Measurements from ENCODE around the gene RNF182. TPM values are rescaled to one million over a fixed set of nuclear protein-coding genes. Genes with fewer than 3 reads are reported as not detected.
"Not testable (repeated sequence)": the region's sequence is repeated elsewhere in the genome, so short reads cannot be mapped to it uniquely, and the experiment has no call there.

RNF182 gene
- total RNA-seq, result not detected

GRCh38 chr6:13924949-13925881 is at the start of gene RNF182:
Gene RNF182 (plus strand): TSS chr6:13924952. CDS start chr6:13977120, 52,168 bp downstream.
- H3K27me3 Mint-ChIP-seq, result peaks cover 59% of the 10 kb centered on the region
- intact Hi-C loops (cut with micrococcal nuclease), result loop anchor here (5.0 kb wide), 1 partner anchor 122 kb away; no protein-coding TSS in a partner anchor
- peak; percentile 59 for DNase-seq
- H3K27ac Mint-ChIP-seq, result no peak within 1 kb of the TSS
- peak within 1 kb of the TSS; percentile 69 for H3K4me3 Mint-ChIP-seq
- no peaks in the 10 kb centered on the region for H3K9me3 Mint-ChIP-seq
- ChIA-PET POLR2A (interaction anchor here (0.5 to 0.6 kb wide), 2 partner anchors 86 to 142 kb away, joined by 3 read pairs; no protein-coding TSS in a partner anchor), CTCF (interaction anchor here (0.6 to 3.9 kb wide), 5 partner anchors 10 to 143 kb away, joined by 3 to 19 read pairs (median 4); no protein-coding TSS in a partner anchor)
- no peaks in the 10 kb centered on the region for H3K36me3 Mint-ChIP-seq
- H3K4me1 Mint-ChIP-seq (ENCODE audit: low read depth), result peaks cover 14% of the 10 kb centered on the region

- H3K27me3 Mint-ChIP-seq, result peaks cover 14% of the 10 kb centered on the region
- no peak overlapping the region for H3K27ac Mint-ChIP-seq
- ChIA-PET POLR2A (no interaction called here), CTCF (interaction anchor here (4.9 kb wide), 1 partner anchor 190 kb away, joined by 42 read pairs; no protein-coding TSS in a partner anchor)
- H3K9me3 Mint-ChIP-seq, result peaks cover 6% of the 10 kb centered on the region
- H3K36me3 Mint-ChIP-seq, result peaks cover 2% of the 10 kb centered on the region
- no peak for DNase-seq
- intact Hi-C loops (cut with micrococcal nuclease), result no loop called here
- H3K4me1 Mint-ChIP-seq (ENCODE audit: low read depth), result peaks cover 12% of the 10 kb centered on the region
- no peak overlapping the region for H3K4me3 Mint-ChIP-seq
Measured at GRCh38 chr6:13877051-13877450, 47.7 kb upstream of the RNF182 start.

- intact Hi-C loops (cut with micrococcal nuclease); CTCF ChIA-PET; H3K4me1 Mint-ChIP-seq (ENCODE audit: low read depth); POLR2A ChIA-PET; H3K27me3 Mint-ChIP-seq; H3K4me3 Mint-ChIP-seq; H3K27ac Mint-ChIP-seq; H3K9me3 Mint-ChIP-seq; H3K36me3 Mint-ChIP-seq; DNase-seq: not testable (repeated sequence)
Measured at GRCh38 chr6:13880061-13880663, 44.6 kb upstream of the RNF182 start.

GRCh38 chr6:13881621-13882165 is 43.1 kb upstream of the RNF182 start:
- no peak overlapping the region for H3K4me3 Mint-ChIP-seq
- POLR2A ChIA-PET, result no interaction called here
- H3K9me3 Mint-ChIP-seq, result peaks cover 6% of the 10 kb centered on the region
- H3K27ac Mint-ChIP-seq, result no peak overlapping the region
- peaks cover 2% of the 10 kb centered on the region for H3K36me3 Mint-ChIP-seq
- peaks cover 5% of the 10 kb centered on the region for H3K27me3 Mint-ChIP-seq
- intact Hi-C loops (cut with micrococcal nuclease), result no loop called here
- CTCF ChIA-PET, result no interaction called here
- no peaks in the 10 kb centered on the region for H3K4me1 Mint-ChIP-seq (ENCODE audit: low read depth)
- no peak for DNase-seq

- Mint-ChIP-seq H3K4me1 (ENCODE audit: low read depth) (no peaks in the 10 kb centered on the region), H3K36me3 (no peaks in the 10 kb centered on the region), H3K9me3 (no peaks in the 10 kb centered on the region), H3K27me3 (peaks cover 3% of the 10 kb centered on the region), H3K4me3 (no peak overlapping the region), H3K27ac (no peak overlapping the region)
- ChIA-PET CTCF (interaction anchor here (0.9 kb wide), 1 partner anchor 25 kb away, joined by 3 read pairs; no protein-coding TSS in a partner anchor), POLR2A (no interaction called here)
- intact Hi-C loops (cut with micrococcal nuclease), result no loop called here
- no peak for DNase-seq
Measured at GRCh38 chr6:13883966-13884365, 40.8 kb upstream of the RNF182 start.

GRCh38 chr6:13884397-13884796 is 40.4 kb upstream of the RNF182 start:
- no peak overlapping the region for H3K4me3 Mint-ChIP-seq
- intact Hi-C loops (cut with micrococcal nuclease), result no loop called here
- H3K4me1 Mint-ChIP-seq (ENCODE audit: low read depth), result no peaks in the 10 kb centered on the region
- ChIA-PET CTCF (interaction anchor here (1.5 kb wide), 1 partner anchor 162 kb away, joined by 4 read pairs; no protein-coding TSS in a partner anchor), POLR2A (no interaction called here)
- no peaks in the 10 kb centered on the region for H3K36me3 Mint-ChIP-seq
- peaks cover 3% of the 10 kb centered on the region for H3K27me3 Mint-ChIP-seq
- DNase-seq, result no peak
- H3K27ac Mint-ChIP-seq, result no peak overlapping the region
- no peaks in the 10 kb centered on the region for H3K9me3 Mint-ChIP-seq

GRCh38 chr6:13885601-13886000 is 39.2 kb upstream of the RNF182 start:
- Mint-ChIP-seq H3K27ac (no peak overlapping the region), H3K4me1 (ENCODE audit: low read depth) (no peaks in the 10 kb centered on the region), H3K36me3 (no peaks in the 10 kb centered on the region), H3K9me3 (no peaks in the 10 kb centered on the region), H3K27me3 (peaks cover 3% of the 10 kb centered on the region), H3K4me3 (no peak overlapping the region)
- CTCF ChIA-PET, result interaction anchor here (1.0 to 2.1 kb wide), 3 partner anchors 11 to 161 kb away, joined by 3 to 8 read pairs (median 4); no protein-coding TSS in a partner anchor
- POLR2A ChIA-PET, result interaction anchor here (0.9 kb wide), 1 partner anchor 23 kb away, joined by 3 read pairs; no protein-coding TSS in a partner anchor
- DNase-seq, result no peak
- intact Hi-C loops (cut with micrococcal nuclease), result no loop called here

- intact Hi-C loops (cut with micrococcal nuclease), result no loop called here
- Mint-ChIP-seq H3K4me1 (ENCODE audit: low read depth) (no peaks in the 10 kb centered on the region), H3K36me3 (no peaks in the 10 kb centered on the region), H3K4me3 (no peak overlapping the region), H3K27ac (no peak overlapping the region), H3K27me3 (no peaks in the 10 kb centered on the region), H3K9me3 (no peaks in the 10 kb centered on the region)
- ChIA-PET POLR2A (no interaction called here), CTCF (interaction anchor here (0.7 to 2.1 kb wide), 2 partner anchors 17 to 21 kb away, joined by 4 to 8 read pairs; no protein-coding TSS in a partner anchor)
- DNase-seq, result no peak
Measured at GRCh38 chr6:13886949-13887348, 37.8 kb upstream of the RNF182 start.

GRCh38 chr6:13892017-13892645 is 32.6 kb upstream of the RNF182 start:
- intact Hi-C loops (cut with micrococcal nuclease), result no loop called here
- Mint-ChIP-seq H3K27me3 (peaks cover 8% of the 10 kb centered on the region), H3K4me3 (no peak overlapping the region), H3K36me3 (no peaks in the 10 kb centered on the region), H3K27ac (no peak overlapping the region), H3K9me3 (no peaks in the 10 kb centered on the region), H3K4me1 (ENCODE audit: low read depth) (no peaks in the 10 kb centered on the region)
- CTCF ChIA-PET, result interaction anchor here (1.3 kb wide), 1 partner anchor 19 kb away, joined by 4 read pairs; no protein-coding TSS in a partner anchor
- POLR2A ChIA-PET, result no interaction called here
- DNase-seq, result no peak

GRCh38 chr6:13902922-13903321 is 21.8 kb upstream of the RNF182 start:
- Mint-ChIP-seq H3K27ac (no peak overlapping the region), H3K4me3 (no peak overlapping the region), H3K4me1 (ENCODE audit: low read depth) (no peaks in the 10 kb centered on the region), H3K36me3 (no peaks in the 10 kb centered on the region), H3K9me3 (no peaks in the 10 kb centered on the region), H3K27me3 (peaks cover 30% of the 10 kb centered on the region)
- no peak for DNase-seq
- intact Hi-C loops (cut with micrococcal nuclease), result loop anchor here (10.0 kb wide), 1 partner anchor 108 kb away; no protein-coding TSS in a partner anchor
- ChIA-PET POLR2A (no interaction called here), CTCF (no interaction called here)

- POLR2A ChIA-PET, result no interaction called here
- H3K27ac Mint-ChIP-seq, result no peak overlapping the region
- H3K27me3 Mint-ChIP-seq, result peaks cover 30% of the 10 kb centered on the region
- CTCF ChIA-PET, result no interaction called here
- no peak overlapping the region for H3K4me3 Mint-ChIP-seq
- no peaks in the 10 kb centered on the region for H3K36me3 Mint-ChIP-seq
- intact Hi-C loops (cut with micrococcal nuclease), result loop anchor here (10.0 kb wide), 1 partner anchor 109 kb away; no protein-coding TSS in a partner anchor
- no peaks in the 10 kb centered on the region for H3K9me3 Mint-ChIP-seq
- no peak for DNase-seq
- no peaks in the 10 kb centered on the region for H3K4me1 Mint-ChIP-seq (ENCODE audit: low read depth)
Measured at GRCh38 chr6:13903364-13903763, 21.4 kb upstream of the RNF182 start.

Measured in activated CD4-positive, alpha-beta memory T cell treated with anti-CD3 and anti-CD28 coated beads for 36 hours (primary cell).